AG10803 (cell line): ENCODE measurements around the gene GMPPB.

Source experiments
- DNase-seq: peaks from one replicate; pipeline ENCODE4 v3.0.0; 2010; ENCODE audit warnings: low read depth
- H3K4me3 ChIP-seq: 2 replicates; pipeline ENCODE4 v1.5.1; 2011; ENCODE audit warnings: mild to moderate bottlenecking, low read length, control low read depth
- TF ChIP-seq, protein P1 (sequence below): conservative IDR thresholded peaks from 2 replicates; pipeline ENCODE4 v1.5.1; 2011; ENCODE audit warnings: mild to moderate bottlenecking, low read length, control low read depth, inconsistent platforms

GMPPB gene

DNA sequence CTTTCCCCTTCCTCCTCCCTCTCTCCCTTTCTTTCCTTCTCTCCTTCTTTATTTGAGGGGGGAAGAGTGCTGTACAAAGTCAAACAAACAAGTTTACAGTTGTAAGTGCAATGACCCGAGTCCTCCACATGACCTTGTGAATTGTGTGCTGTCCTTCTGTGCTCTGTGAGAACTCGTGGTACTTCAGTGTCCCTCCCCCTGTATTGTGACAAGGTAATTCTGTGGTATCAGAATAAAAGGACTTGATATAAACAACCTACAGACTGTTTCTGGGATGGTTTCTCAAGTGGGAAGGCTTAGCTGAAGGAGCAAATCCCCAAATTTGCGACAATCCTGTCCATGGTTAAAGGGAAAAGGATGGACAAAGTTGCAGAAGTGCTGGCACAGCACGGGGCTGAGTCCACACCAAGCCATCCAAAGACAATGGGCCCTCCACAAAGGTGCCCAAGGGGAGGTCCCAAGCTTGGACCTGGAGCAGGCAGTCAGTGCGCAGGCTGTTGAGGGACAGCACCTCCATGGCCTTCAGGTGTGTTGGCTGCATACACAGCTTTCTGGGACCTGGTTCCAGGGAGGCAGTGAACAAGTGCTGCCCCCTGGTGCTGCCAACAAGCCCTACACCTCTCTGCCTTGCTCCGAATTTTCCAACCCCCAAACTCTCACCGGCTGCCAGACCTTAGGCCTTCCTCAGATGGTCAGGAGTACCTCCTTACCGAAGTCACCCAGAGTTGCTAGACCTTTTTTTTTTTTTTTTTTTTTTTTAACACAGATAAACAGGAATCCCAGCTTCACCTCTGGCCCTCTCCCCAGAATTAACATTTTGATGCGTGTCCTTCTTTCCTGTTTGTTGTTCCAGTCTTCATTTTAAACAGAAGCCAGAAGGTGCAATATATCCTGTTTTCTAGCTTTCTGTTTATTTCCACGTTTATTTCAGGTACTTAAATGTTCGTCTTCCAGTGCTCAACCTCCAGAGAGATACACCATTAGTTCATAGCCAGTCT lies 52.2 kb downstream of the GMPPB start:
- H3K4me3 ChIP-seq, result no peak overlapping the region
- DNase-seq, result peak; percentile 51
- TF ChIP-seq, protein P1, sequence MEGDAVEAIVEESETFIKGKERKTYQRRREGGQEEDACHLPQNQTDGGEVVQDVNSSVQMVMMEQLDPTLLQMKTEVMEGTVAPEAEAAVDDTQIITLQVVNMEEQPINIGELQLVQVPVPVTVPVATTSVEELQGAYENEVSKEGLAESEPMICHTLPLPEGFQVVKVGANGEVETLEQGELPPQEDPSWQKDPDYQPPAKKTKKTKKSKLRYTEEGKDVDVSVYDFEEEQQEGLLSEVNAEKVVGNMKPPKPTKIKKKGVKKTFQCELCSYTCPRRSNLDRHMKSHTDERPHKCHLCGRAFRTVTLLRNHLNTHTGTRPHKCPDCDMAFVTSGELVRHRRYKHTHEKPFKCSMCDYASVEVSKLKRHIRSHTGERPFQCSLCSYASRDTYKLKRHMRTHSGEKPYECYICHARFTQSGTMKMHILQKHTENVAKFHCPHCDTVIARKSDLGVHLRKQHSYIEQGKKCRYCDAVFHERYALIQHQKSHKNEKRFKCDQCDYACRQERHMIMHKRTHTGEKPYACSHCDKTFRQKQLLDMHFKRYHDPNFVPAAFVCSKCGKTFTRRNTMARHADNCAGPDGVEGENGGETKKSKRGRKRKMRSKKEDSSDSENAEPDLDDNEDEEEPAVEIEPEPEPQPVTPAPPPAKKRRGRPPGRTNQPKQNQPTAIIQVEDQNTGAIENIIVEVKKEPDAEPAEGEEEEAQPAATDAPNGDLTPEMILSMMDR, result peak; percentile 84

DNA sequence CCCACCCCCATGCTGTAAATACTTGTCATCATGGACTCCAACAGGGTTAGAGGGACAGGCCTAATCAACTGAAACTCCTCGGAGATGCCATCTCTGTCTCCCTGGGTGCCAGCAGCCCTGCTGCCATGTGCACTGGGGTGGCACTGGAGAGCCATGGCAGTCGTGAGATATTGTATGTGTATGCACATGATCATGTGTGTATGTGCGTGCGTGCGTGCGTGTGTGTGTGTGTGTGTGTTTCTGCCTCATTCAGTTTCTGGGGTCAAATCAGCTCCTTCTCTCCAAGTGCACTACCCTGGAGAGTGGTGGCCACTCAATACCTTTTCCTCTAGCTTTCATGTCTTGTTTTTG lies 52.8 kb downstream of the GMPPB start:
- TF ChIP-seq, protein P1, result no peak
- H3K4me3 ChIP-seq, result no peak overlapping the region
- DNase-seq, result no peak
